DND-41 (cell line): ENCODE data around the gene RBM26.

Experiments
- ATAC-seq: fragments of 200-7000 bp; cut with Tn5 transposase; 3 replicates; pipeline ENCODE4 v1.9.1; 2021; ENCODE audit warnings: low read depth; ENCODE audit not compliant: insufficient read depth
- DNase-seq: peaks from one replicate; pipeline ENCODE4 v3.0.0-alpha.2; 2020
- H2AFZ ChIP-seq: 2 replicates; pipeline ENCODE4 v1.6.0; 2012; ENCODE audit warnings: low read depth, low read length
- H3K27ac ChIP-seq: 2 replicates; pipeline ENCODE4 v1.5.1; 2012; ENCODE audit warnings: low read length, inconsistent platforms
- H3K27me3 ChIP-seq: fragments of 200-600 bp; sonication (generic); 2 replicates; pipeline ENCODE4 v1.6.0; 2012; ENCODE audit warnings: low read length, mild to moderate bottlenecking, inconsistent platforms; ENCODE audit not compliant: insufficient read depth, poor library complexity
- H3K36me3 ChIP-seq: 2 replicates; pipeline ENCODE4 v1.5.1; 2012; ENCODE audit warnings: low read length, inconsistent platforms; ENCODE audit not compliant: insufficient read depth
- H3K4me1 ChIP-seq: 2 replicates; pipeline ENCODE4 v1.5.1; 2012; ENCODE audit warnings: mild to moderate bottlenecking, low read length; ENCODE audit not compliant: insufficient read depth
- H3K4me2 ChIP-seq: 2 replicates; pipeline ENCODE4 v1.6.0; 2012; ENCODE audit warnings: mild to moderate bottlenecking, moderate library complexity, low read length, inconsistent platforms; ENCODE audit not compliant: insufficient read depth
- H3K4me3 ChIP-seq, 2 experiments: fragments of 200-600 bp in 1 of 2; shearing (Covaris generic) in 1 of 2; 2 replicates each; pipeline ENCODE4 v1.5.1; 2012 to 2016; ENCODE audit warnings: inconsistent platforms in 2 of 2, low read length in 2 of 2, mild to moderate bottlenecking in 2 of 2, low read depth in 1 of 2, moderate library complexity in 1 of 2
- H3K79me2 ChIP-seq: 2 replicates; pipeline ENCODE4 v1.6.0; 2012; ENCODE audit warnings: low read length, inconsistent platforms; ENCODE audit not compliant: insufficient read depth
- H3K9ac ChIP-seq: 2 replicates; pipeline ENCODE4 v1.6.0; 2012; ENCODE audit warnings: low read depth, mild to moderate bottlenecking, inconsistent platforms, low read length, moderate library complexity
- H3K9me3 ChIP-seq: 2 replicates; pipeline ENCODE4 v1.5.1; 2012; ENCODE audit warnings: low read length, moderate library complexity, mild to moderate bottlenecking, inconsistent platforms; ENCODE audit not compliant: insufficient read depth, severe bottlenecking
- H4K20me1 ChIP-seq: 2 replicates; pipeline ENCODE4 v1.6.0; 2012; ENCODE audit warnings: low read length; ENCODE audit not compliant: insufficient read depth
- CTCF ChIP-seq: IDR thresholded peaks from 2 replicates; pipeline ENCODE4 v1.5.1; 2012; ENCODE audit warnings: borderline replicate concordance, low read length, moderate library complexity, mild to moderate bottlenecking; ENCODE audit not compliant: poor library complexity, severe bottlenecking; ENCODE audit errors: extremely low read depth
- EZH2 ChIP-seq: IDR thresholded peaks from 3 replicates; pipeline ENCODE4 v1.6.1; 2012; ENCODE audit warnings: borderline replicate concordance, low read depth, mild to moderate bottlenecking, moderate library complexity, low read length, inconsistent platforms; ENCODE audit not compliant: severe bottlenecking

The RBM26 gene

DNA sequence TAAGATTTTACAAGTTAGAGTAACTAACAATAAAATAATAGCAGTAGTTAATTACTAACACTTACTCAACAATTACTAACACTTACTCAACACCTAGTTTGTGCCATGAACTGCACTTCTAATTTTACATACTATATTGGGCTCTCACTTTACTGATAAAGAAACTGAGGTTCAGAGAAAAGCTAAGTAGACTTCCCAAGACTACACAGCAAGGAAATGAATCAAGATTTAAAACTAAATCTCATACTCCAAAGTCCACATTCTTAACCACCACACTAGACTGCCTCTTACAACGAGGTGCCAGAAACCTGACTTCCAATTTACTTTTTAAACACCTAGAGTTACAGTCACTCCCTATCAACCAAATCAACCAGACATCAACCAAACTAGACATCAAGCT, 25.1 kb downstream of the RBM26 start:
- peaks cover 53% of the 10 kb centered on the region; the same call in 1 of the 2 replicates for H4K20me1 ChIP-seq
- ATAC-seq (no peak), DNase-seq (no peak)
- H3K79me2 ChIP-seq: peaks cover 91% of the 10 kb centered on the region
- H3K36me3 ChIP-seq: peaks cover 38% of the 10 kb centered on the region
- H3K4me1 ChIP-seq: no peaks in the 10 kb centered on the region
- H3K9ac ChIP-seq: no peak overlapping the region
- H3K27me3 ChIP-seq: no peaks in the 10 kb centered on the region
- no peak overlapping the region for H3K27ac ChIP-seq
- H3K4me3 ChIP-seq: no peak overlapping the region
- no peak overlapping the region for H2AFZ ChIP-seq
- no peak overlapping the region for H3K4me2 ChIP-seq
- H3K9me3 ChIP-seq: no peaks in the 10 kb centered on the region
- TF ChIP-seq CTCF (no peak), EZH2 (no peak)

DNA sequence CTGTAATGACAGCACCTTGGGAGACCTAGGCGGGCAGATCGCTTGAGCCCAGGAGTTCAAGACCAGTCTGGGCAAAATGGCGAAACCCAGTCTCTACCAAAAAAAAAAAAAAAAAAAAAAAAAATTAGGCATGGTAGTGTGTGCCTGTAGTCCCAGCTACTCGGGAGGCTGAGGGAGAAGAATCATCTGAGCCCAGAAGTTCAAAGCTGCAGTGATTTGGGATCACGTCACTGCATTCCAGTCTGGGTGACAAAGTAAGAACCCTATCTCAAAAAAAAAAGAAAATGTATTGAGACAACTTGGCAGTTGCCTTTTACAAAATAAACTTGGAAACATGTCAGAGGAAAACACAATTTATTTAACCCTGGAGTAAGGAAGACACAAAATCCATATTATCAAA, 26.8 kb downstream of the RBM26 start:
- Histone ChIP-seq H3K36me3 (peaks cover 49% of the 10 kb centered on the region), H3K9ac (no peak overlapping the region), H3K4me1 (no peaks in the 10 kb centered on the region), H3K4me3 (no peak overlapping the region), H2AFZ (no peak overlapping the region), H4K20me1 (peaks cover 48% of the 10 kb centered on the region; the same call in 1 of the 2 replicates), H3K9me3 (no peaks in the 10 kb centered on the region), H3K27me3 (no peaks in the 10 kb centered on the region), H3K79me2 (peaks cover 80% of the 10 kb centered on the region), H3K4me2 (no peak overlapping the region), H3K27ac (no peak overlapping the region)
- DNase-seq: no peak
- ATAC-seq: no peak
- TF ChIP-seq EZH2: no peak
- no peak for TF ChIP-seq CTCF

GRCh38 chr13:79376843-79377242, 29.2 kb downstream of the RBM26 start:
- H3K36me3 ChIP-seq: peaks cover 58% of the 10 kb centered on the region
- H4K20me1 ChIP-seq: peaks cover 32% of the 10 kb centered on the region; the same call in 1 of the 2 replicates
- no peak for DNase-seq
- H2AFZ ChIP-seq: no peak overlapping the region
- H3K79me2 ChIP-seq: peaks cover 63% of the 10 kb centered on the region
- no peak overlapping the region for H3K4me3 ChIP-seq
- H3K27me3 ChIP-seq: no peaks in the 10 kb centered on the region
- no peaks in the 10 kb centered on the region for H3K4me1 ChIP-seq
- no peak for ATAC-seq
- H3K9me3 ChIP-seq: no peaks in the 10 kb centered on the region
- H3K9ac ChIP-seq: no peak overlapping the region
- no peak overlapping the region for H3K4me2 ChIP-seq
- no peak overlapping the region for H3K27ac ChIP-seq
- TF ChIP-seq EZH2 (no peak), CTCF (no peak)

DNA sequence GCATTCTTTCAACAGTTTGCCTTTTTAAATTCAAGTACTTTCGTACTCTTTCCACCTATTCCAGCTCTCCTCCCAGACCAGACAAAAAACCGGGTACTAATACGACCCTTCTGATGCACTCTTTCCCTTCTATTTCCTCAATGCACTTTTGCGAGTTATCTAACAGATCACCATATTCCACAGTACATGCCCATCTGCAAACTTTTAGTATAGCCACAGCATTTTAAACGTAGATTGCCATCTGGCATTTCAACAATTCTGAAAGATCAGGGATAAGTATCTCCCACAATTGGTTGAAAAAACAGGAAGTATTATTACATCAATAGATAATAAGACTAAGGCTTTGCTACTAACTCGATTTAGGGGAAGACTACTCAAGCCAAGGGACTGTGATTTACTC, 31.5 kb downstream of the RBM26 start:
- no peak for DNase-seq
- H3K79me2 ChIP-seq: peaks cover 50% of the 10 kb centered on the region
- H3K4me1 ChIP-seq: no peaks in the 10 kb centered on the region
- H3K4me2 ChIP-seq: no peak overlapping the region
- H3K9me3 ChIP-seq: no peaks in the 10 kb centered on the region
- H4K20me1 ChIP-seq: peaks cover 16% of the 10 kb centered on the region; the same call in 1 of the 2 replicates
- no peak overlapping the region for H2AFZ ChIP-seq
- no peak for ATAC-seq
- peaks cover 76% of the 10 kb centered on the region for H3K36me3 ChIP-seq
- H3K27ac ChIP-seq: no peak overlapping the region
- no peak for TF ChIP-seq EZH2
- no peak for TF ChIP-seq CTCF
- no peak overlapping the region for H3K9ac ChIP-seq
- H3K4me3 ChIP-seq: no peak overlapping the region
- H3K27me3 ChIP-seq: no peaks in the 10 kb centered on the region
